ENCODE results near the gene ENG.
"Not testable (repeated sequence)": the region's sequence is repeated elsewhere in the genome, so short reads cannot be mapped to it uniquely, and the experiment has no call there.

ENG gene

GRCh38 chr9:127844821-127845359 lies 9.6 kb downstream of the ENG start:
- no peak for DNase-seq (ENCODE audit: low read depth)

GRCh38 chr9:127841087-127841835 lies 13.2 kb downstream of the ENG start:
- DNase-seq (ENCODE audit: low read depth) = no peak

GRCh38 chr9:127838375-127839078 lies 15.9 kb downstream of the ENG start:
- no peak for DNase-seq (ENCODE audit: low read depth)

- DNase-seq (ENCODE audit: low read depth) = no peak
Observed at GRCh38 chr9:127837346-127837745, 17.1 kb downstream of the ENG start.

GRCh38 chr9:127836561-127836960 lies 17.9 kb downstream of the ENG start:
- not testable (repeated sequence) for DNase-seq (ENCODE audit: low read depth)

- no peak for DNase-seq (ENCODE audit: low read depth)
Observed at GRCh38 chr9:127835991-127836516, 18.4 kb downstream of the ENG start.

- no peak for DNase-seq (ENCODE audit: low read depth)
Observed at GRCh38 chr9:127833555-127833954, 20.9 kb downstream of the ENG start.

GRCh38 chr9:127832248-127832647 lies 22.2 kb downstream of the ENG start:
- no peak for DNase-seq (ENCODE audit: low read depth)

DNA sequence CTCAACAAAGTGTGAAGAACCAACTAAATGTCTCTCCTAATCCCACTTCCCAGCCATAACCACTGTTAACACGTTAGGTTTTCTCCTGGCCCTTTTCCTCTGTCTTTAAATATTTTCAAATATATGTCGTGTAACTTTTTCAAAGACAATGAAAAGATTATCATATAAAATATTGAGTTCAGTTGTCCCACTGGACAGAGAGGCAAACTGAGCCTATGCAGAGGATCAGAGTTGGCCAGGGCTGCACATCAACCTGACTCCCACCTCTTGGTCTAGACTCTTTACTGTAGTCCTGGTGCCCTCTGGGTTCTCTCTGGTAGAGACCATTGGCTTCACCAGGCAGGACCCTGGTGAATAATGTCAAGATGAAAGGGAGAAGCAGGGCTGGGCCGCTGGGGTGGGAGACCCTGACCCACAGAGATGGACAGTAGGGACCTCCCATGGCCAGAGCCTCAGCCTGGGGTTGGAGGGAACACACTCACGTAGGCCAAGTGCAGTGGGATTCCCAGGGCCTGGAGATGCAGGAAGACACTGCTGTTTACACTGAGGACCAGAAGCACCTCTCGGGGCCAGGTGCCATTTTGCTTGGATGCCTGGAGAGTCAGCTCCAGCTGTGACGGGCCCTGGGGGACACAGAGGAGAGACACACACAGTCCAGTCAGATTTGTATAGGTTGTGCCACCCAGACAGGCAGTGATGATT lies 25.1 kb downstream of the ENG start:
- DNase-seq (ENCODE audit: low read depth) = no peak

DNA sequence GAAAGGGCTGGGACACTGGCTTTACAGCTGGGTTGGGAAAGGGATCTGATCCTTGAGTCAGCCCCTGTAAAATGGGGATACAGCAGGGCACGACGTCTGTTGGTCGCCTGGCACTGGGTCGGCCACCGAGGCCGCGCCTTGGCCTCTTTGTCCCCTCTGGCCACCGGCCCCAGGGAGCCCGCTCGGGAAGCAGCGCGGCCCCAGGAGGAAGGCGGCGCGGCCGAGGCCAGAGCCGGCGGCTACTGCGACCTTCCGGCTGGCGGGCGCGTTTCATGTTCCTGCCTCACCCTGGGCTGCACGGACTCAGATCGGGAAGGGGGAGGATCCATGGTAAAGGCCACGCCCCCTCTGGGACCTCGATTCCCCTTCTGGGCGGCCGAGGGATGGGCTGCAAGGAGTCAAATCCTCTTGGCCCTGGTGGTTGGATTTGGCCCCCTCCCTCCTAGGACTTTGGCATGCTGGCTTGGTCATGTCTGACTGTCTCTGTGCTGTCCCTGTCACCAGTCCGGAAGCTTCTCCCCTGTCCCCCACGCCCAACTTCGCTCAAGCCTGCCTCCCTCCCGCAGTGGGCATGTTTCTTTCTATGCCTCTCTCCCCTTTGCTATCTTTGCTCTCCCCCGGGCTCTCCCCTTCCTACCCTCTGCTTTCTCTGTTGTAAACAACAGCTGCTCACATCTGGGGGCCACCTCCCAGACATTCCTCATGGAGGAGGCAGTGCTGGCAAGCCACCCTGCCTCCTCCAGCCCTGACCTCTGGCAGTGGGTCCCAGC lies 26.0 kb downstream of the ENG start:
- DNase-seq (ENCODE audit: low read depth) = no peak

DNA sequence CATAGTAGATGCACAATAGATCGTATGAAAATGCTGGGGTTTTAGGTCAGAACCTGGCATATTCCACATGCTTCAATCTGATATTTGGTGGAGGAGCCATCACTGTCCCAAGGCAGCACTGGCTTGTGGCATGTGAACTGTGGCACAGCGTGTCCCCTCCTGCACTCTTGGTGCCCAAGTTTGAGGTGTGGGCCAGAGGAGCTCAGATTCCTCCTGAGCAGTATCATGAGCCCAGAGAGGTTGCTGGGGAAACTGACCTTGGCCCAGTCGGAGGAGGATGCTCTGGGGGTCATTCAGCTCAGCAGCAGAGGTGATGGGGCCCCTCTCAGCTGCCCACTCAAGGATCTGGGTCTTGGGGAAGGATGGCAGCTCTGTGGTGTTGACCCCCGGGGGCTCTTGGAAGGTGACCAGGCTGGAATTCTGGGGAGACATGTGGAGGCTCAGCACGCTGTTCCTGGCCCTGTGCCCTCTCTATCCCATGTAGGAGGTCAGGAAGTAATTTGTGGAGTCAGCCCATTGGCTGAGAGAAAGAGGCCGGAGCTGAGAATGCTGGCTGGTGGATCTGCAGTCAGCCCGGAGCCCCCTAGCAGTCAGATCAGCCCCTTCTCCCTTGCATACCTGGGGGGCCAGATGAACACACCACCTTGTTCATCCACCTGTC lies 28.1 kb downstream of the ENG start:
- no peak for DNase-seq (ENCODE audit: low read depth)

DNA sequence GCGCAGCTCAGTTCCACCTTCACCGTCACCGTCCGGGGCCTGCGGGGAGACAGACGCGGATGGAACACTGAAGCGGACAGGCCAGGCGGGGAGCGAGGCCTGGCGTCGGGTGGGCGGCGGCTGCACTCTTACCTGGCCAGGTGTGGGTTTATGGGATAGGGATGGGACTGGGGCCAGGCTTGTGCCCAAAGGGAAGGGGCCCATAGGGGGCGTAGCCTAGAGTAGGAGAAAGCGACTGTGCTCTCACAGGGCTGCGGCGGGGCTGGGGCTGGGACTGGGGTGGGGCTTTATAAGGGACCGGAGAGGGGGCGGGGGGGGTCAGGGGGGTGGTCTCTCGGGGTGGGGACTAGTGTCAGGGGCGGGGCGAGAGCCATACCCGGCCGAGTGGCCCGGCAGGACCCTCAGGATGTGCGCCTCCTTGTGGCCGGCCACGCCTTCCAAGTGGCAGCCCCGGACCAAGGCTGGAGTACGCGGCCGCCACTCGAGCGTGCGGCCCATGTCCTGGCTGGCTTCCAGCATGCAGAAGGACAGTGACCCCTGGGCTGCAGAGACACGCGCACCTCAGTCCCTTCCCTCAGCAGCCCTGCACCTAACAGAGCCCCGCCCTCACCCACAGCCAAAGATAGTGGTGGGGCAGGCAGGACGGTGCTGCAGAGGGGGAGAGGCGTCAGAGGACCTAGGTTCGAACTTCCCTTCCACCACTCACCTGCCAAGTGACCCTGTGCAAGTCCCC lies 29.0 kb downstream of the ENG start:
- DNase-seq (ENCODE audit: low read depth) = no peak

- DNase-seq (ENCODE audit: low read depth) = no peak
Observed at GRCh38 chr9:127822108-127822507, 32.4 kb downstream of the ENG start.

DNA sequence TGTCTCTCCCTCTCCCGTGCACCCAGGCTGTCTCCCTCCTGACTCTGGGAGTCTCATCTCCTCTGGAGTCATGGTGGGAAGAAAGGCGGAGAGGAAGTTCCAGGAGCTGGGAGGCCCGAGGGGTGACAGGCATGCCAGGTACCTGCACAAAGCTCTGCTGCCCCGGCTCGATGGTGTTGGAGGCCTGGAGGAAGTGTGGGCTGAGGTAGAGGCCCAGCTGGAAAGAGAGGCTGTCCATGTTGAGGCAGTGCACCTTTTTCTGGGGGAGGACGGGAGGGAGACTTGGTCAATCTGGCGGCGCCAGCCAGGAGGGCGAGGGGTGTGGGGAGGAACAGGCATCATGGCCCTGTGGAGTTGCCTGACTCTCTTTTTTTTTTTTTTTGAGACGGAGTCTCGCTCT lies 35.9 kb downstream of the ENG start:
- DNase-seq (ENCODE audit: low read depth) = no peak

DNA sequence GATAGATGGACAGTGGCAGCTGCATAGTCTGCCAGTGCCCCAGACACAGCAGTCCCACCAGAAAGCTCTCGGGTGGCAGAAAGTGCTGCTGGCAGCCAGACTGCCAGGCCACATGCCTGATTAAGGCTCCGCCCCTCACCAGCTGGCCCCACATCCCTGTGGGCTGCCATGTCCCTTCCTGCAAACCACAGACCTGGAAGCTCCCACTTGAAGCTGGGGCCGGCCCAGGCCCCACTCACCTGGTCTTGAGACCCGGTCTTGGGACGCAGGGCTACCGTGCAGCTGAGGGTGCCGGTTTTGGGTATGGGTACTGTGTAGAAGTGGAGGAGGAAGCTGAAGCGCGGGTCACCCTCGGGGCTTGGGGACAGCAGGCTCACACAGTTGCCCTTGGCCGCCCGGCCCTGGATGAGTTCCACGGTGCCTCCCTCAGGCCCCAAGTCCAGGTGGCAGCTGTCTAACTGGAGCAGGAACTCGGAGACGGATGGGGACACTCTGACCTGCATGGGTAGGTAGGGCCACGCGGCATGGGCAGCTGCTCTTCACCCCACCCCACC lies 36.5 kb downstream of the ENG start:
- no peak for DNase-seq (ENCODE audit: low read depth)

DNA sequence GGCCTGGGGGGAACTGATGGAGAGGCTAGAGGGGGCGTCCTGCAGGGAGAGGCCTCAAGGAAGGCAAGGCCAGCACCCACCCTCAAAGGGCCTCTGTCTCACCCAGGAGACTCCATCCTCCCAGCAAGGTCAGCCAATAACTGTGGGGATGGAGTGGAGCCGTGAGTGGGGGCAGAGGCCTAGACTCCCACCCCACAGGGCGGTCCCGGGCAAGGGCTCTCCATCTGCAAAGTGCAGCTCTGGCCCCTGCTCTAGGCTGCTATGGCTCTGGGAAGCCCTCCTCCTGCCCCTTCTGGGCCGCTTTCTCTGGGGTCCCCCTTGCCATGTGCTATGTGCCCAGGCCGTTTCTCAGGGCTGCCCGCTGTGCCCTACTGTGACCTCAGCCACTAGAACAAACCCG lies 37.7 kb downstream of the ENG start:
- DNase-seq (ENCODE audit: low read depth) = no peak

GRCh38 chr9:127816362-127816725 lies 38.1 kb downstream of the ENG start:
- no peak for DNase-seq (ENCODE audit: low read depth)

- no peak for DNase-seq (ENCODE audit: low read depth)
Observed at GRCh38 chr9:127815512-127816361, 38.7 kb downstream of the ENG start.
